Chondrocyte (in vitro differentiated cells): ENCODE data around the gene SVIL. TPM values are rescaled to one million over a fixed set of nuclear protein-coding genes. Genes with fewer than 3 reads are reported as not detected.

Source experiments
- DNase-seq: peaks from one replicate; pipeline ENCODE4 v3.0.0; 2021; ENCODE audit warnings: mixed read lengths, low spot score
- H3K27ac Mint-ChIP-seq: one replicate; pipeline ENCODE4 v1.8.0; 2021; ENCODE audit warnings: mild to moderate bottlenecking, moderate library complexity, mixed read lengths; ENCODE audit not compliant: unreplicated experiment
- H3K27me3 Mint-ChIP-seq: 2 replicates; pipeline ENCODE4 v1.8.0; 2021; ENCODE audit warnings: low read depth, mixed read lengths
- H3K36me3 Mint-ChIP-seq: 2 replicates; pipeline ENCODE4 v1.8.0; 2021; ENCODE audit warnings: low read depth, mixed read lengths
- H3K4me1 Mint-ChIP-seq: 2 replicates; pipeline ENCODE4 v1.8.0; 2021; ENCODE audit warnings: low read depth, mild to moderate bottlenecking, mixed read lengths
- H3K4me3 Mint-ChIP-seq: one replicate; pipeline ENCODE4 v1.8.0; 2021; ENCODE audit warnings: mild to moderate bottlenecking, moderate library complexity, mixed read lengths; ENCODE audit not compliant: unreplicated experiment
- H3K9me3 Mint-ChIP-seq: 2 replicates; pipeline ENCODE4 v1.8.0; 2021; ENCODE audit warnings: low read depth, mixed read lengths
- total RNA-seq: library from RNA; stranded (reverse); gene quantifications from 3 replicates; pipeline ENCODE4 v1.2.1, GENCODE V29; 2021
- TF ChIP-seq, protein P1 (sequence below): fragments of 200-600 bp; sonication (generic); IDR thresholded peaks from 2 replicates; pipeline ENCODE4 v1.5.0; 2021; ENCODE audit warnings: antibody characterized with exemption, mild to moderate bottlenecking, moderate library complexity

The SVIL gene
- total RNA-seq, 1 donor from 2014 or later = 112 TPM

DNA sequence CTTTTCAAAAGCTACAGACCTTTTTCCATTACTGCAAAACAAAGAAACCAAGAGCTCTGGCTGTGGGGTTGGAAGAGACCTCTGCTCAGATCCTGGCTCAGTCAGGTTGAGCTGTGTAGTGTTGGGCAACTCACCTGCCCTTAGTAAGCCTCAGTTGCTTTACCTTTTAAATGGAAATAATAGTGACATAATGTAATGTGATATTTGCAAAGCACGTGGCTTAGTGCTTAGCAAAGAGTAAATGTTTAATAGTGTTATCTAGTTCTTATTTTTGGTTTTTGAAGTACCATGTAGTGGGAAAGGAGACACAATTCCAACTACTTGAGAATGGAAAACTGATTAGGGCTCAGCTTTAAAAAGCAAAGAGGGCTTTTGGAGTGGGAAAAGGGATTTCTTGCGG, 100.2 kb downstream of the SVIL start:
- H3K4me3 Mint-ChIP-seq = no peak overlapping the region
- peaks cover 17% of the 10 kb centered on the region for H3K36me3 Mint-ChIP-seq
- H3K27me3 Mint-ChIP-seq = no peaks in the 10 kb centered on the region
- peak overlapping the region; percentile 93 for H3K27ac Mint-ChIP-seq
- peaks cover 31% of the 10 kb centered on the region for H3K4me1 Mint-ChIP-seq
- no peak for DNase-seq
- TF ChIP-seq, protein P1, sequence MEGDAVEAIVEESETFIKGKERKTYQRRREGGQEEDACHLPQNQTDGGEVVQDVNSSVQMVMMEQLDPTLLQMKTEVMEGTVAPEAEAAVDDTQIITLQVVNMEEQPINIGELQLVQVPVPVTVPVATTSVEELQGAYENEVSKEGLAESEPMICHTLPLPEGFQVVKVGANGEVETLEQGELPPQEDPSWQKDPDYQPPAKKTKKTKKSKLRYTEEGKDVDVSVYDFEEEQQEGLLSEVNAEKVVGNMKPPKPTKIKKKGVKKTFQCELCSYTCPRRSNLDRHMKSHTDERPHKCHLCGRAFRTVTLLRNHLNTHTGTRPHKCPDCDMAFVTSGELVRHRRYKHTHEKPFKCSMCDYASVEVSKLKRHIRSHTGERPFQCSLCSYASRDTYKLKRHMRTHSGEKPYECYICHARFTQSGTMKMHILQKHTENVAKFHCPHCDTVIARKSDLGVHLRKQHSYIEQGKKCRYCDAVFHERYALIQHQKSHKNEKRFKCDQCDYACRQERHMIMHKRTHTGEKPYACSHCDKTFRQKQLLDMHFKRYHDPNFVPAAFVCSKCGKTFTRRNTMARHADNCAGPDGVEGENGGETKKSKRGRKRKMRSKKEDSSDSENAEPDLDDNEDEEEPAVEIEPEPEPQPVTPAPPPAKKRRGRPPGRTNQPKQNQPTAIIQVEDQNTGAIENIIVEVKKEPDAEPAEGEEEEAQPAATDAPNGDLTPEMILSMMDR = no peak
- H3K9me3 Mint-ChIP-seq = no peaks in the 10 kb centered on the region

DNA sequence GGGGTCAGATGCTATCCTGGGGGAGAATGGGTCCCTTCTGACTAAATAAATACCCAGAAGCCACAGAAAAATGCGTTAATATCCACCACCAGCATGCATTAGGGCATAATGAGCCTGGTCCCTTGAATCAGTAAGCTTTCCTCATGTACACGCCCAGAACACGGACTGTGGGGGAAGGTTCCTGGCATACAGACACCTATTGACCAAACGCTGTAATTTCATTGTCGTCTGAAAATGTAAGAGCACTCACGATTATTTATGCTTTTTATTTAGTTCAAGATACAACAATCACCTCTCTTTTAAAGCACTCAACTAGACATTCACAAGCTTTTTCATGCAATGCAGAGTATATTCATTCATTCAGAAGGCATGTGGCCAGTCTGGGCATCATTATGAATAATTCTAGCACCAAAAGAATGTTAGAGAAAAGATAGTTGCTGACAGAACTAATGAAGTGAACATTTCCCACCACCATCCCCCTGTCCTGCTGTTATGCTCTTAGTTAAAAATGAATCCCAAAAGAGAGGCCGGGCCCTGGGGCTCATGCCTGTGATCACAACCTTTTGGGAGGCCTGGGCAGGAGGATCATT, 101.0 kb downstream of the SVIL start:
- Mint-ChIP-seq H3K36me3 (peaks cover 18% of the 10 kb centered on the region), H3K27me3 (no peaks in the 10 kb centered on the region), H3K4me1 (peaks cover 31% of the 10 kb centered on the region), H3K27ac (peak overlapping the region; percentile 93), H3K9me3 (no peaks in the 10 kb centered on the region), H3K4me3 (no peak overlapping the region)
- DNase-seq = no peak
- TF ChIP-seq, protein P1 = peak; percentile 20

DNA sequence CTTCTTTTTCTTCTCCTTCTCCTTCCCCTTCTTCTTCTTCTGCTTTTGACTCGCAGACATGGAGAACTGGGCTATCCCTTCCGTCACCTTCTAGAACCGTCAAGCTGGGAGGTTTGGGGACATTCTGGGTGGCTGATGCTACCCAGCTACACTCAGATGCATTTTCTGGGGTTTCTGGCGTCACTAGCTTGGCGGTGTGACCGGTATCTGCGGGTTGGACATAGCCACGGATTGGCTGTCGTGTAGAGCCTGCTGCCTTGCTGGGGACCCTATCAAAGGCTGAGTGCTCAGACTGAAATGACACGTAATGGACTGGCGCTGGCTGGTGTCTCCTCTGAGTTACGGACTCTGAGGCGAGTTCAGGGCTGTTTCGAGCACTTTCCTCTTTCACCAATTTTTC, 101.7 kb downstream of the SVIL start:
- H3K27me3 Mint-ChIP-seq = no peaks in the 10 kb centered on the region
- TF ChIP-seq, protein P1 = no peak
- H3K27ac Mint-ChIP-seq = no peak overlapping the region
- no peak for DNase-seq
- H3K4me3 Mint-ChIP-seq = no peak overlapping the region
- H3K4me1 Mint-ChIP-seq = peaks cover 31% of the 10 kb centered on the region
- H3K9me3 Mint-ChIP-seq = no peaks in the 10 kb centered on the region
- H3K36me3 Mint-ChIP-seq = peaks cover 12% of the 10 kb centered on the region

DNA sequence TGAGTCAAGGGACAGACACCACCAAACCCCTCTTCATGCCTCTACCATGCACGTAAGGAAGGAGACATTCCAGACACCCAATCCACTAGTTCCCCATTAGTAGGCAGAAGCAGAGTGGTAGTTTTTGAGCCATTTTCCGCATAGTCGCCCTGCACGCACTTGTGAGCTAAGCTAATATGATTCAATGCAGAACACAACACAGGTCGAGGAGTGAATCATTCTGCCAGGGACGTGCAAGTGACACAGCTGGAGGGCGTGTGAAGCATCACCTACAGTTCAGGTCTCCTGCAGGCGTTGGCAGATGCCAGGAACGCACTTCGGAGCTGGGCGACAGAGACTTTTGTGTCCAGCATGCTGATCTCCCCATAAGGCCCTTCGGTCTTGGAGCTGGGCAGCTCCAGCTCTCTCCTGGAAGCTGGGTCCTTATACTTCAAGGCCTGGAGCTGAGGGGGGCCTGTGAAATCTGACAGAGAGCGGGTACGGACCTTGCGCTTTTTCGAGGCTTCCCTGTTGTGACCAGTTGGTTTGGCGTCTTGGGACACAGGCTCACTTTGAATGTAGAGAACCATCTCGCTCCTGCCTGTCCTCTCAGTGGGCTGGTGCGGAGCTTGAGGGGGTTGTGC, 102.4 kb downstream of the SVIL start:
- no peaks in the 10 kb centered on the region for H3K9me3 Mint-ChIP-seq
- TF ChIP-seq, protein P1 = no peak
- H3K4me1 Mint-ChIP-seq = peaks cover 31% of the 10 kb centered on the region
- no peak for DNase-seq
- no peak overlapping the region for H3K27ac Mint-ChIP-seq
- H3K27me3 Mint-ChIP-seq = no peaks in the 10 kb centered on the region
- H3K36me3 Mint-ChIP-seq = peaks cover 11% of the 10 kb centered on the region
- H3K4me3 Mint-ChIP-seq = no peak overlapping the region

DNA sequence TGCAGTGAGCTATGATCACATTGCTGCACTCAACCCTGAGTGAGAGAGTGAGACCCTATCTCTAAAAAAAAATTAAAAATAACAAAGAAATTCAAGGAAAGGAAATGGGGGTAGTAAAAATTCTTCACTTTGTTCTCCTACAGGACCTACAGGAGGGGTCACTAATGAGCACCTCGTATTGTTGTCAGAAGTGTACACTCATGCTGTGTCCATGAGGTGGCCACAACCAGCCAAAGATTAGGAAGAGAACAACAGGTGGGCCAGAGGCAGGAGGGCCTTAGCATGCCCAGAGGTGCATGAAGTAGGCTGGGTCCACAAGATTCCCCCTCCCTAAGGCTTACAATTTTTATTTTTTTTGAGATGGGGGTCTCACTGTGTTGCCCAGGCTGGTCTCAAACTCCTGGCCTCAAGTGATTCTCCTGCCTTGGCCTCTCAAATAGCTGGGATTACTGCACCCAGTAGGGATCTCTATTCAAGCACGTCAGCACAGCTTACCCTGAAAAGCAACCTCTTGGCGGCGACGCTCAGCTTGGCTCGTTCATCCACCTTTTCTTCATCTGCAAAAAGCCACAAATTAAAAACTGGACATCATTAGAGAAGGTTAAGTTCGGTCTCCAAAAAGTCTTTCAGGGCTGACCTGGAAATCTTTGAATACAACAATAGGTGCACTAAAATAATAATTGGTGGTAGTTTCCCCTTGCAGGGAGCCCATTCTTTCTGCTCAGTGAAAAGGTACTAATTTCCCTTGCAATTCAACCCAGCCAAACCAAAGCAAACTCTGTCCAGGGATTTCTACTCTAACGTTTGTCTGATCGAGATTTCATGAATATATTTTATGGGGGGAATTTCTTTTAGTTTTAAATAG, 104.4 kb downstream of the SVIL start:
- Mint-ChIP-seq H3K27ac (no peak overlapping the region), H3K4me1 (peaks cover 15% of the 10 kb centered on the region), H3K9me3 (no peaks in the 10 kb centered on the region), H3K27me3 (no peaks in the 10 kb centered on the region), H3K4me3 (no peak overlapping the region), H3K36me3 (peaks cover 16% of the 10 kb centered on the region)
- no peak for DNase-seq
- TF ChIP-seq, protein P1 = peak; percentile 20
